ENCODE measurements around the gene POMT2.
"Not testable (repeated sequence)": the region's sequence is repeated elsewhere in the genome, so short reads cannot be mapped to it uniquely, and the experiment has no call there.

The POMT2 gene

GRCh38 chr14:77320238-77320935, at the start of gene POMT2:
Gene POMT2 (minus strand): TSS chr14:77320883. CDS start chr14:77320681, 202 bp downstream.
- DNase-seq (ENCODE audit: low spot score) = peak; percentile 94

- no peak for DNase-seq (ENCODE audit: low spot score)
These were observed 48.6 kb upstream of the POMT2 start for GRCh38 chr14:77369285-77369684.

- DNase-seq (ENCODE audit: low spot score) = no peak
These were observed 43.5 kb upstream of the POMT2 start for GRCh38 chr14:77364146-77364545.

GRCh38 chr14:77359626-77360025, 38.9 kb upstream of the POMT2 start:
- no peak for DNase-seq (ENCODE audit: low spot score)

- DNase-seq (ENCODE audit: low spot score) = no peak
These were observed 36.2 kb upstream of the POMT2 start for GRCh38 chr14:77356899-77357298.

GRCh38 chr14:77355811-77356210, 35.1 kb upstream of the POMT2 start:
- no peak for DNase-seq (ENCODE audit: low spot score)

GRCh38 chr14:77353469-77354141, 32.9 kb upstream of the POMT2 start:
- DNase-seq (ENCODE audit: low spot score) = no peak

GRCh38 chr14:77347751-77348150, 27.1 kb upstream of the POMT2 start:
- DNase-seq (ENCODE audit: low spot score) = no peak

- DNase-seq (ENCODE audit: low spot score) = no peak
These were observed 25.8 kb upstream of the POMT2 start for GRCh38 chr14:77346495-77346894.

GRCh38 chr14:77344377-77344996, 23.8 kb upstream of the POMT2 start:
- DNase-seq (ENCODE audit: low spot score) = no peak

GRCh38 chr14:77343662-77344061, 23.0 kb upstream of the POMT2 start:
- no peak for DNase-seq (ENCODE audit: low spot score)

GRCh38 chr14:77342726-77343397, 22.2 kb upstream of the POMT2 start:
- no peak for DNase-seq (ENCODE audit: low spot score)

- no peak for DNase-seq (ENCODE audit: low spot score)
These were observed 19.7 kb upstream of the POMT2 start for GRCh38 chr14:77340389-77340788.

- no peak for DNase-seq (ENCODE audit: low spot score)
These were observed 18.7 kb upstream of the POMT2 start for GRCh38 chr14:77339407-77339806.

GRCh38 chr14:77338302-77338701, 17.6 kb upstream of the POMT2 start:
- DNase-seq (ENCODE audit: low spot score) = no peak

- DNase-seq (ENCODE audit: low spot score) = no peak
These were observed 17.2 kb upstream of the POMT2 start for GRCh38 chr14:77337880-77338279.

- not testable (repeated sequence) for DNase-seq (ENCODE audit: low spot score)
These were observed 16.6 kb upstream of the POMT2 start for GRCh38 chr14:77337255-77337654.

- DNase-seq (ENCODE audit: low spot score) = no peak
These were observed 14.9 kb upstream of the POMT2 start for GRCh38 chr14:77335576-77335975.

GRCh38 chr14:77329872-77330271, 9.2 kb upstream of the POMT2 start:
- DNase-seq (ENCODE audit: low spot score) = no peak

GRCh38 chr14:77327111-77327510, 6.4 kb upstream of the POMT2 start:
- peak; percentile 60 for DNase-seq (ENCODE audit: low spot score)

- DNase-seq (ENCODE audit: low spot score) = no peak
These were observed 5.0 kb upstream of the POMT2 start for GRCh38 chr14:77325746-77326094.

- no peak for DNase-seq (ENCODE audit: low spot score)
These were observed 4.4 kb upstream of the POMT2 start for GRCh38 chr14:77324816-77325745.
